Nephron progenitor cell (in vitro differentiated cells): ENCODE measurements around the gene LRCH1.

ENCODE experiments used
- DNase-seq: peaks from one replicate; pipeline ENCODE4 v3.0.0; 2021
- H3K27ac Mint-ChIP-seq: 2 replicates; pipeline ENCODE4 v1.8.0; 2021; ENCODE audit warnings: mild to moderate bottlenecking, moderate library complexity, mixed read lengths
- H3K27me3 Mint-ChIP-seq: 2 replicates; pipeline ENCODE4 v1.8.0; 2021; ENCODE audit warnings: mild to moderate bottlenecking, low read depth, mixed read lengths; ENCODE audit not compliant: poor library complexity
- H3K36me3 Mint-ChIP-seq: 2 replicates; pipeline ENCODE4 v1.8.0; 2021; ENCODE audit warnings: low read depth, mixed read lengths
- H3K4me1 Mint-ChIP-seq: 2 replicates; pipeline ENCODE4 v1.8.0; 2021; ENCODE audit warnings: mixed read lengths
- H3K4me3 Mint-ChIP-seq: 2 replicates; pipeline ENCODE4 v1.8.0; 2021; ENCODE audit warnings: mild to moderate bottlenecking, moderate library complexity, mixed read lengths
- H3K9me3 Mint-ChIP-seq: 2 replicates; pipeline ENCODE4 v1.8.0; 2021; ENCODE audit warnings: mild to moderate bottlenecking, moderate library complexity, mixed read lengths
- TF ChIP-seq, protein P1 (sequence below): fragments of 200-600 bp; sonication (generic); IDR thresholded peaks from 2 replicates; pipeline ENCODE4 v1.5.0; 2021; ENCODE audit warnings: antibody characterized with exemption

The LRCH1 gene

DNA sequence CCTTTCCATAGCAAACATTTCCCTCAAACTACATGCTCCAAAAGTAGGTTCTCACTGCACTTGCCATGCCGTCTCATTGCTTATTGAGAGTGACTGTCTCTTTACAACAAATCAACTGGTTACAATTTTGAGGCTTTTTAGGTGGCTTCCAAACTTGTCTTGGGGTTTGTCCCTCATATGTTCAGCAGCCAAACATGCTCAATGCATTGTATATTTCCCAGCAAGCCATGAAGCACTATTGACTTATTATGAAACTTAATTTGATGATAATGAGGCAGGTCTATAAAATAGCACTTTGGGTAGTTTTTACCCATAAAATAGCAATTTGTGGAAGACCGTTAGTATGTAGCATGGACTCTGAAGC is 78.2 kb downstream of the LRCH1 start:
- DNase-seq: no peak
- no peaks in the 10 kb centered on the region for H3K27me3 Mint-ChIP-seq
- no peak overlapping the region for H3K4me3 Mint-ChIP-seq
- TF ChIP-seq, protein P1, sequence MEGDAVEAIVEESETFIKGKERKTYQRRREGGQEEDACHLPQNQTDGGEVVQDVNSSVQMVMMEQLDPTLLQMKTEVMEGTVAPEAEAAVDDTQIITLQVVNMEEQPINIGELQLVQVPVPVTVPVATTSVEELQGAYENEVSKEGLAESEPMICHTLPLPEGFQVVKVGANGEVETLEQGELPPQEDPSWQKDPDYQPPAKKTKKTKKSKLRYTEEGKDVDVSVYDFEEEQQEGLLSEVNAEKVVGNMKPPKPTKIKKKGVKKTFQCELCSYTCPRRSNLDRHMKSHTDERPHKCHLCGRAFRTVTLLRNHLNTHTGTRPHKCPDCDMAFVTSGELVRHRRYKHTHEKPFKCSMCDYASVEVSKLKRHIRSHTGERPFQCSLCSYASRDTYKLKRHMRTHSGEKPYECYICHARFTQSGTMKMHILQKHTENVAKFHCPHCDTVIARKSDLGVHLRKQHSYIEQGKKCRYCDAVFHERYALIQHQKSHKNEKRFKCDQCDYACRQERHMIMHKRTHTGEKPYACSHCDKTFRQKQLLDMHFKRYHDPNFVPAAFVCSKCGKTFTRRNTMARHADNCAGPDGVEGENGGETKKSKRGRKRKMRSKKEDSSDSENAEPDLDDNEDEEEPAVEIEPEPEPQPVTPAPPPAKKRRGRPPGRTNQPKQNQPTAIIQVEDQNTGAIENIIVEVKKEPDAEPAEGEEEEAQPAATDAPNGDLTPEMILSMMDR: no peak
- peaks cover 23% of the 10 kb centered on the region for H3K36me3 Mint-ChIP-seq
- peaks cover 52% of the 10 kb centered on the region for H3K4me1 Mint-ChIP-seq
- H3K27ac Mint-ChIP-seq: no peak overlapping the region
- H3K9me3 Mint-ChIP-seq: peaks cover 3% of the 10 kb centered on the region

DNA sequence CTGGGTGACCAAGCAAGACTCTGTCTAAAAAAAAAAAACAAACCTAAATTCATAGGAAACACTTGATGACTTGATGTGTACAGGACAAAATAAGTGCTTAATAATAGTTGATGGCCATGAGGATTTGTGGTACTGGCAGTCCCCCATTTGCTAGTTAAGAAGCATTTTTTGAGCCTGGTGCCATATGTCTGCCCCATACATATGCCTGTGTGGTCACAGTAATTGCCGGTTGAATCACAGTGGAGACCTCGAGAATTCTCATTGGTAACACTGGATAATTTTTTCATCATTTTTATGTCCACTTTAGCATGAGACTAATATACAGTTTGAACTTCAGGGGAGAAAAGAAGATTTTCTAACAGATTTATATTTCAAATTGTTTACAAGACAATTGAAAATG is 79.2 kb downstream of the LRCH1 start:
- Mint-ChIP-seq H3K4me1 (peaks cover 62% of the 10 kb centered on the region), H3K36me3 (peaks cover 28% of the 10 kb centered on the region), H3K27me3 (no peaks in the 10 kb centered on the region), H3K9me3 (peaks cover 3% of the 10 kb centered on the region), H3K27ac (no peak overlapping the region), H3K4me3 (no peak overlapping the region)
- no peak for DNase-seq
- TF ChIP-seq, protein P1: no peak

DNA sequence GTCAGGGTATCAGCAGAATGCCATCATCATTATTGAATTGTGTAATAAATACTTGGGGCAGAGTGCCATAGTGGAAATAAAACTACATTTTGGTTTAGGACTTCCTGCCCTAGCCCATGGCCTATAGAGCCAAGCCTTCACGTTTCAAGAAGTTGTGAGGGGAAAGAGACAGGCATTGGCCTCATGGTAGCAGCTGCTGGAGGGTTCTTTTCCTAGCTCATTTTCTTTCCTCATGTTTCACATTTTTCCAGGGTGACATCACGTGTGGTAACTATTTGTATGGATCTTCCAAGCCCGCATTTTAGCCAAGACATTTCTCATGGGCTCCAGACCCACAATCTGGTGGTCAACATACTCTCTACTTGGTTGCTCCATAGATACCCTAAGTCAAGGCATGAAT is 80.4 kb downstream of the LRCH1 start:
- Mint-ChIP-seq H3K4me1 (peaks cover 66% of the 10 kb centered on the region), H3K36me3 (peaks cover 18% of the 10 kb centered on the region), H3K4me3 (no peak overlapping the region), H3K27me3 (no peaks in the 10 kb centered on the region), H3K27ac (no peak overlapping the region), H3K9me3 (peaks cover 3% of the 10 kb centered on the region)
- DNase-seq: no peak
- TF ChIP-seq, protein P1: no peak

DNA sequence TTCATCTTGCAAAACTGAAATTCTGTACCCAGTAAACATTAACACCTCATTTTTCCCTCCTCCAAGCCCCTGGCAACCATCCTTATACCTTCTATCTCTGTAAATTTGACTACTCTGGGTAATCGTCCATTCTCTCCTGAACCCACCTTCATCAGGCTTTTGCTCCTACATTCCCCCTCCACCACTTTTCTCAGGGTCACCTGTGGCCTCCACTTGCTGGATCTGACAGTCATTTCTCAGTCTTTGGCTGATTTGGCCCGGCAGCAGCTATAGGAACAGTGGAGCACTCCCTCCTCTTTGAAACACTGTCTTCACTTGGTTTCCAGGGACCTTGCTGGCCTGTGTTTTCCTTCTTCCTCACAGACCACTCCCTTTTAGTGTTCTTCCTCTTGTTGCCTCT is 83.5 kb downstream of the LRCH1 start:
- Mint-ChIP-seq H3K27ac (peak overlapping the region; percentile 91), H3K4me3 (peak overlapping the region; percentile 21), H3K4me1 (peaks cover 69% of the 10 kb centered on the region)

DNA sequence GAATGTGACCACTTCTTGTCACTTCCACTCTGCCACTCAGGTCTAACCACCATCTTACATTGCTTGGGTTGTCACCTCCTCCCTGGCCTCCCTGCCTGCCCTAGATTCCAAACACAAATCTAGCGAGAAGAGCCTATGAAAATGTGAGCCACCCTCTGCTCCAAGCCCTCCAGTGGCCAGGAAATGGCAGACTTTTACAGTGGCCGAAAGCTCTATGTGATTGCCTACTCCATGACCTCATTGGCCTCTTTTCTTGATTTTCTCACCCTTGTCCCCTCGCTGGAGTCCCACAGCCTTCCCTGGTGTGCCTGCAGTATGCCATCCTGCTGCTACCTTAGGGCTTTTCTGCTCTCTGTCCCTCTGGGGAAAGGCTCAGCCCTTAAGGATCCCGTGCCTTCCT is 84.2 kb downstream of the LRCH1 start:
- peaks cover 75% of the 10 kb centered on the region for H3K4me1 Mint-ChIP-seq
- TF ChIP-seq, protein P1: no peak
- H3K27ac Mint-ChIP-seq: peak overlapping the region; percentile 91
- DNase-seq: no peak
- H3K4me3 Mint-ChIP-seq: peak overlapping the region; percentile 12
- no peaks in the 10 kb centered on the region for H3K27me3 Mint-ChIP-seq
- peaks cover 3% of the 10 kb centered on the region for H3K9me3 Mint-ChIP-seq
- peaks cover 18% of the 10 kb centered on the region for H3K36me3 Mint-ChIP-seq

More for the DNA sequence above, 83.5 kb downstream of the LRCH1 start:
- Mint-ChIP-seq H3K27me3 (no peaks in the 10 kb centered on the region), H3K9me3 (peaks cover 3% of the 10 kb centered on the region), H3K36me3 (peaks cover 18% of the 10 kb centered on the region)
- no peak for DNase-seq
- TF ChIP-seq, protein P1: no peak

DNA sequence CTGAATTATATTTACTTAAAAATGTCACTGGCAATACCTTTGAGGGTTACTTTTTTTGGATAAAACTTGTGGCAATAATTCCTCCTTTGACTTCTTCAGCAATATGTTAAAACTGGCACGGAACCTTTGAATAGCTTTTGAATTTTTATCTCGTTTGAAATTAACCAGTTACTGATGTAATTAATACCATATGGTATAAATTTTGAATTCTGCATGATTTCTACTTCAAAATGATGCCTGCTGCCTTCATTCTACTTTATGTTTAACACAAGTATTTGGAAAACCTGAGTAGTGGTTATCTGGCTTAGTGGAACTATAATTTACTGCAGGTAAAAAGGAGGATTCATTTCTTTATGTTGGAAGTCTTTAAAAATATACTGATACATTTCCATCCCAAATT is 85.3 kb downstream of the LRCH1 start:
- Mint-ChIP-seq H3K4me1 (peaks cover 80% of the 10 kb centered on the region), H3K9me3 (peaks cover 3% of the 10 kb centered on the region), H3K36me3 (peaks cover 18% of the 10 kb centered on the region), H3K27me3 (no peaks in the 10 kb centered on the region), H3K4me3 (no peak overlapping the region), H3K27ac (peak overlapping the region; percentile 14)
- no peak for DNase-seq
- TF ChIP-seq, protein P1: no peak
